GM12878 (cell line): ENCODE measurements around the gene PTPRN2. TPM values are rescaled to one million over a fixed set of nuclear protein-coding genes. Genes with fewer than 3 reads are reported as not detected.

Experiments
- BMI1 ChIP-seq: fragments of 450-650 bp; IDR thresholded peaks from 2 replicates; pipeline ENCODE4 v1.6.1; 2016; ENCODE audit warnings: mild to moderate bottlenecking, moderate library complexity, borderline replicate concordance
- CBX5 ChIP-seq: sonication (generic); IDR thresholded peaks from 2 replicates; pipeline ENCODE4 v1.6.1; 2016; ENCODE audit warnings: low read depth, moderate library complexity, mild to moderate bottlenecking, inconsistent platforms
- ETV6 ChIP-seq, 2 experiments: fragments of 450-650 bp in 1 of 2; IDR thresholded peaks in 1 of 2; conservative IDR thresholded peaks in 1 of 2; 2 replicates each; pipeline ENCODE4 v1.6.1; 2014; ENCODE audit warnings: antibody characterized with exemption in 1 of 2, borderline replicate concordance in 1 of 2, low read depth in 1 of 2, mild to moderate bottlenecking in 1 of 2, moderate library complexity in 1 of 2
- POU2F2 ChIP-seq: IDR thresholded peaks from 3 replicates; pipeline ENCODE4 v1.6.1; 2011; ENCODE audit warnings: low read depth, mild to moderate bottlenecking, low read length, borderline replicate concordance
- STAT3 ChIP-seq: IDR thresholded peaks from 2 replicates; pipeline ENCODE4 v1.6.1; 2011; ENCODE audit warnings: low read depth, low read length, improper control_type of control experiment
- TAF1 ChIP-seq: IDR thresholded peaks from 2 replicates; pipeline ENCODE4 v1.6.1; 2011; ENCODE audit warnings: mild to moderate bottlenecking, low read depth, low read length, borderline replicate concordance
- ZNF217 ChIP-seq: fragments of 450-650 bp; IDR thresholded peaks from 2 replicates; pipeline ENCODE4 v1.6.1; 2017; ENCODE audit warnings: antibody characterized with exemption, mild to moderate bottlenecking
- ZNF687 ChIP-seq: fragments of 450-650 bp; IDR thresholded peaks from 2 replicates; pipeline ENCODE4 v1.6.1; 2017; ENCODE audit warnings: mild to moderate bottlenecking, moderate library complexity
- ZSCAN29 ChIP-seq: fragments of 450-650 bp; IDR thresholded peaks from 2 replicates; pipeline ENCODE4 v1.6.1; 2017; ENCODE audit warnings: mild to moderate bottlenecking, moderate library complexity
- polyA plus RNA-seq, 11 experiments: library from polyadenylated mRNA; depleted of rRNA in 4 of 11; unstranded in 6 of 11; stranded (reverse) in 5 of 11; fragments of >200 nt; fragmentation: Nextera tagmentation in 4 of 11; fragmentation: Illumina TruSeq in 1 of 11; extraction: Ambion mirVana in 4 of 11; extraction: Trizol in 1 of 11; gene quantifications; 1 replicate in 1 of 11; 2 replicates in 10 of 11; pipeline versions ENCODE4 v1.2.1 to v1.2.3, GENCODE V29; 2011 to 2016; ENCODE audit warnings: inconsistent platforms in 2 of 11, missing spikeins in 2 of 11, low read depth in 1 of 11
- total RNA-seq, 4 experiments: library from RNA; depleted of rRNA in 3 of 4; stranded (reverse); fragments of >200 nt in 3 of 4; fragmentation: Illumina TruSeq in 1 of 4; extraction: Trizol in 1 of 4; gene quantifications; 2 replicates each; pipeline versions ENCODE4 v1.2.1 to v1.2.3, GENCODE V29; 2013 to 2021
- TF ChIP-seq, protein P1 (sequence below): IDR thresholded peaks from 2 replicates; pipeline ENCODE4 v1.6.1; 2012; ENCODE audit warnings: low read depth, low read length, improper control_type of control experiment

Gene PTPRN2
- total and polyA plus RNA-seq, 10 of the 15 experiments (the other 5 are each of a cell fraction or from before 2014, with no cell fraction given) = 5.4 TPM; not detected in 9

DNA sequence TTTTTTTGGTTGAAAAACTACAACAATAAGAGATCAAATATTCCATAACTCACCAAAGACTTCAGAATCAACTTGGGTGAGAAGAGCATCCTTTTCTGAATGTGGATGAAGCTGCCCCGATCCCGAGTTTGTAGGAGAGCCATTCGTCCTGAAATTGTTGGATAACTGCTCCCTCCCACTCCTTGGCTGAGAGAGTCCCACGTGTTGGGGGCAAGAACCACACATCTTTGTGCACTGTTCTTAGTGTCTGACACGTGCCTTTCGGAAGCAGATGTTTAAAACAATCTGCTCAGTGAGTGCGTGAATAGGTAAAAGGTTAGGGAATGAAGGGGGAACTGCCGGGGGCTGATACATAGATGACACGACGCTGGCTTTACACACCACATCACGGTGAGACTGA, 575.7 kb downstream of the PTPRN2 start (continued):
- TF ChIP-seq ZSCAN29 (no peak), STAT3 (no peak), CBX5 (no peak), ETV6 (conservative IDR thresholded peaks at IDR 0.05 in 1 of 2, IDR thresholded peaks at IDR 0.05 in 1 of 2; ENCODE audit: borderline replicate concordance in 1 of 2, low read depth in 1 of 2) (no peak), ZNF687 (no peak), ZNF217 (no peak), BMI1 (no peak), POU2F2 (no peak), TAF1 (no peak)
- TF ChIP-seq, protein P1, sequence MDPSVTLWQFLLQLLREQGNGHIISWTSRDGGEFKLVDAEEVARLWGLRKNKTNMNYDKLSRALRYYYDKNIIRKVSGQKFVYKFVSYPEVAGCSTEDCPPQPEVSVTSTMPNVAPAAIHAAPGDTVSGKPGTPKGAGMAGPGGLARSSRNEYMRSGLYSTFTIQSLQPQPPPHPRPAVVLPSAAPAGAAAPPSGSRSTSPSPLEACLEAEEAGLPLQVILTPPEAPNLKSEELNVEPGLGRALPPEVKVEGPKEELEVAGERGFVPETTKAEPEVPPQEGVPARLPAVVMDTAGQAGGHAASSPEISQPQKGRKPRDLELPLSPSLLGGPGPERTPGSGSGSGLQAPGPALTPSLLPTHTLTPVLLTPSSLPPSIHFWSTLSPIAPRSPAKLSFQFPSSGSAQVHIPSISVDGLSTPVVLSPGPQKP = no peak
- TF ChIP-seq, all 136 proteins: peak for 0
